Peyer's patch (tissue), 4 donors: ENCODE measurements around the gene MTIF3.

ENCODE experiments used
- CTCF ChIP-seq, 6 experiments: fragments of 450-650 bp in 4 of 6; fragments of 200-600 bp in 2 of 6; sonication (generic) in 1 of 6; IDR thresholded peaks; one replicate each; pipeline ENCODE4 v1.5.1; 2017 to 2019; ENCODE audit warnings: antibody characterized with exemption in 6 of 6, mild to moderate bottlenecking in 3 of 6, moderate library complexity in 1 of 6
- POLR2A ChIP-seq, 2 donors: fragments of 450-650 bp; IDR thresholded peaks; one replicate each; pipeline ENCODE4 v1.5.1; 2017; ENCODE audit warnings: antibody characterized with exemption in 2 of 2, mild to moderate bottlenecking in 2 of 2, moderate library complexity in 2 of 2

- TF ChIP-seq POLR2A (IDR thresholded peaks at IDR 0.05): no peak
- no peak for TF ChIP-seq CTCF (IDR thresholded peaks at IDR 0.05)
These were observed 55.3 kb downstream of the MTIF3 start for GRCh38 chr13:27395007-27395510.
